Trophoblast cell (in vitro differentiated cells and primary cell): Measurements from ENCODE around the gene MMP17.
"Not testable (repeated sequence)": the region's sequence is repeated elsewhere in the genome, so short reads cannot be mapped to it uniquely, and the experiment has no call there.

Experiments used
- DNase-seq, 2 donors: peaks; one replicate each; pipeline ENCODE4 v3.0.0-alpha.2; 2016
- H2AFZ ChIP-seq: 2 replicates; pipeline ENCODE4 v1.6.1; 2013; ENCODE audit warnings: low read length, moderate library complexity, mild to moderate bottlenecking; ENCODE audit not compliant: insufficient read depth, poor library complexity
- H2AK5ac ChIP-seq: 2 replicates; pipeline ENCODE4 v1.6.1; 2013; ENCODE audit warnings: mild to moderate bottlenecking, low read length
- H2BK120ac ChIP-seq: 2 replicates; pipeline ENCODE4 v1.6.1; 2013; ENCODE audit warnings: low read length, mild to moderate bottlenecking, moderate library complexity; ENCODE audit not compliant: insufficient read depth, poor library complexity
- H2BK12ac ChIP-seq: 2 replicates; pipeline ENCODE4 v1.6.1; 2013; ENCODE audit warnings: mild to moderate bottlenecking, low read length, moderate library complexity
- H2BK5ac ChIP-seq: 2 replicates; pipeline ENCODE4 v1.6.1; 2013; ENCODE audit warnings: low read length, low read depth, moderate library complexity, mild to moderate bottlenecking; ENCODE audit not compliant: poor library complexity
- H3K14ac ChIP-seq: 2 replicates; pipeline ENCODE4 v1.6.1; 2013; ENCODE audit warnings: mild to moderate bottlenecking, low read length
- H3K18ac ChIP-seq: 2 replicates; pipeline ENCODE4 v1.6.1; 2013; ENCODE audit warnings: mild to moderate bottlenecking, low read length
- H3K23ac ChIP-seq: 2 replicates; pipeline ENCODE4 v1.6.1; 2013; ENCODE audit warnings: low read length
- H3K27ac ChIP-seq: 2 replicates; pipeline ENCODE4 v1.5.1; 2013; ENCODE audit warnings: low read depth, mild to moderate bottlenecking, inconsistent platforms, low read length, moderate library complexity
- H3K27me3 ChIP-seq: 2 replicates; pipeline ENCODE4 v1.6.1; 2013; ENCODE audit warnings: inconsistent platforms, mild to moderate bottlenecking, low read length, moderate library complexity; ENCODE audit not compliant: insufficient read depth
- H3K36me3 ChIP-seq, 2 experiments: 1 replicate in 1 of 2; 2 replicates in 1 of 2; pipeline ENCODE4 v1.6.1; 2013; ENCODE audit warnings: low read length in 2 of 2, mild to moderate bottlenecking in 2 of 2, moderate library complexity in 1 of 2; ENCODE audit not compliant: insufficient read depth in 2 of 2, control insufficient read depth in 1 of 2
- H3K4ac ChIP-seq: 2 replicates; pipeline ENCODE4 v1.6.1; 2013; ENCODE audit warnings: low read depth, mild to moderate bottlenecking, low read length, moderate library complexity
- H3K4me1 ChIP-seq, 2 experiments: 1 replicate in 1 of 2; 2 replicates in 1 of 2; pipeline ENCODE4 v1.6.1; 2013; ENCODE audit warnings: low read length in 2 of 2, mild to moderate bottlenecking in 2 of 2, moderate library complexity in 1 of 2; ENCODE audit not compliant: insufficient read depth in 2 of 2, control insufficient read depth in 1 of 2
- H3K4me2 ChIP-seq: 2 replicates; pipeline ENCODE4 v1.6.1; 2013; ENCODE audit warnings: inconsistent platforms, mild to moderate bottlenecking, low read length, moderate library complexity
- H3K4me3 ChIP-seq: 2 replicates; pipeline ENCODE4 v1.5.1; 2013; ENCODE audit warnings: mild to moderate bottlenecking, low read depth, low read length, inconsistent platforms
- H3K79me1 ChIP-seq: one replicate; pipeline ENCODE4 v1.6.1; 2013; ENCODE audit warnings: low read length
- H3K79me2 ChIP-seq: 2 replicates; pipeline ENCODE4 v1.6.1; 2013; ENCODE audit warnings: low read length, mild to moderate bottlenecking; ENCODE audit not compliant: control insufficient read depth, insufficient read depth, poor library complexity
- H3K9ac ChIP-seq: 2 replicates; pipeline ENCODE4 v1.6.1; 2013; ENCODE audit warnings: mild to moderate bottlenecking, low read length
- H3K9me3 ChIP-seq: 2 replicates; pipeline ENCODE4 v1.6.1; 2013; ENCODE audit warnings: low read depth, mild to moderate bottlenecking, control low read depth, inconsistent platforms, low read length; ENCODE audit not compliant: insufficient read depth
- H4K12ac ChIP-seq: 2 replicates; pipeline ENCODE4 v1.6.1; 2013; ENCODE audit warnings: low read depth, mild to moderate bottlenecking, low read length, moderate library complexity
- H4K8ac ChIP-seq: 2 replicates; pipeline ENCODE4 v1.6.1; 2013; ENCODE audit warnings: low read depth, mild to moderate bottlenecking, low read length, moderate library complexity
- H4K91ac ChIP-seq: one replicate; pipeline ENCODE4 v1.6.1; 2013; ENCODE audit warnings: low read depth, mild to moderate bottlenecking, low read length, moderate library complexity
- WGBS: extraction: QIAGEN DNeasy Blood & Tissue Kit; methylation state at CpG from one replicate; pipeline ENCODE4 v1.1.7; 2013; ENCODE audit warnings: missing lambda C conversion rate; ENCODE audit not compliant: insufficient read length, insufficient coverage; ENCODE audit errors: extremely low coverage; 5-methylcytosine and 5-hydroxymethylcytosine counted together

MMP17 gene

GRCh38 chr12:131882804-131883520, 54.8 kb downstream of the MMP17 start:
- Histone ChIP-seq H3K14ac (peak overlapping the region; percentile 93), H3K27me3 (no peaks in the 10 kb centered on the region), H3K79me2 (peaks cover 2% of the 10 kb centered on the region), H2BK12ac (peak overlapping the region; percentile 78), H2AK5ac (peak overlapping the region; percentile 85), H3K27ac (peak overlapping the region; percentile 61), H3K4me1 (peaks cover 10 to 14% of the 10 kb centered on the region in 2 experiments), H2AFZ (peak overlapping the region; percentile 54), H3K4ac (peak overlapping the region; percentile 54), H3K23ac (no peak overlapping the region), H3K36me3 (no peaks in the 10 kb centered on the region), H3K4me3 (no peak overlapping the region), H3K79me1 (peaks cover 5% of the 10 kb centered on the region), H2BK5ac (peak overlapping the region; percentile 47), H3K9ac (no peak overlapping the region), H2BK120ac (peak overlapping the region; percentile 85), H3K18ac (peak overlapping the region; percentile 8), H4K8ac (peak overlapping the region; percentile 66), H4K91ac (peak overlapping the region; percentile 86), H3K9me3 (peaks cover 4% of the 10 kb centered on the region), H4K12ac (peak overlapping the region; percentile 61), H3K4me2 (no peak overlapping the region)
- no CpG with 5 or more reads among the region's 16 CpGs for WGBS
- DNase-seq: peak in 1 of 2 donors; percentile 31

GRCh38 chr12:131883521-131883900, 55.3 kb downstream of the MMP17 start:
- Histone ChIP-seq H3K79me1 (peaks cover 5% of the 10 kb centered on the region), H3K4me3 (no peak overlapping the region), H3K9ac (no peak overlapping the region), H4K12ac (peak overlapping the region; percentile 61), H3K18ac (no peak overlapping the region), H3K36me3 (no peaks in the 10 kb centered on the region), H2AK5ac (peak overlapping the region; percentile 85), H2AFZ (peak overlapping the region; percentile 54), H2BK12ac (peak overlapping the region; percentile 78), H3K4me2 (no peak overlapping the region), H3K4me1 (peaks cover 6 to 12% of the 10 kb centered on the region in 2 experiments), H2BK5ac (peak overlapping the region; percentile 47), H3K27ac (peak overlapping the region; percentile 61), H4K8ac (peak overlapping the region; percentile 66), H4K91ac (peak overlapping the region; percentile 86), H2BK120ac (peak overlapping the region; percentile 85), H3K9me3 (peaks cover 4% of the 10 kb centered on the region), H3K14ac (peak overlapping the region; percentile 93), H3K27me3 (no peaks in the 10 kb centered on the region), H3K23ac (no peak overlapping the region), H3K79me2 (peaks cover 2% of the 10 kb centered on the region), H3K4ac (peak overlapping the region; percentile 54)
- DNase-seq: peak in 1 of 2 donors; percentile 37
- WGBS: no CpG with 5 or more reads among the region's 4 CpGs

- not testable (repeated sequence) for H3K18ac ChIP-seq, H2AFZ ChIP-seq, H3K79me1 ChIP-seq, H4K8ac ChIP-seq, H3K9ac ChIP-seq, H3K4me2 ChIP-seq, H2BK5ac ChIP-seq, H3K9me3 ChIP-seq, H4K12ac ChIP-seq, H3K4ac ChIP-seq, H3K27me3 ChIP-seq, H2AK5ac ChIP-seq, H4K91ac ChIP-seq, H2BK12ac ChIP-seq, H2BK120ac ChIP-seq, DNase-seq, H3K36me3 ChIP-seq, H3K27ac ChIP-seq, H3K14ac ChIP-seq, H3K79me2 ChIP-seq, H3K23ac ChIP-seq, H3K4me3 ChIP-seq
- no CpG with 5 or more reads among the region's 8 CpGs for WGBS
- H3K4me1 ChIP-seq: peaks cover 11 to 12% of the 10 kb centered on the region in 2 experiments
Measured at GRCh38 chr12:131885076-131885475, 56.9 kb downstream of the MMP17 start.

DNA sequence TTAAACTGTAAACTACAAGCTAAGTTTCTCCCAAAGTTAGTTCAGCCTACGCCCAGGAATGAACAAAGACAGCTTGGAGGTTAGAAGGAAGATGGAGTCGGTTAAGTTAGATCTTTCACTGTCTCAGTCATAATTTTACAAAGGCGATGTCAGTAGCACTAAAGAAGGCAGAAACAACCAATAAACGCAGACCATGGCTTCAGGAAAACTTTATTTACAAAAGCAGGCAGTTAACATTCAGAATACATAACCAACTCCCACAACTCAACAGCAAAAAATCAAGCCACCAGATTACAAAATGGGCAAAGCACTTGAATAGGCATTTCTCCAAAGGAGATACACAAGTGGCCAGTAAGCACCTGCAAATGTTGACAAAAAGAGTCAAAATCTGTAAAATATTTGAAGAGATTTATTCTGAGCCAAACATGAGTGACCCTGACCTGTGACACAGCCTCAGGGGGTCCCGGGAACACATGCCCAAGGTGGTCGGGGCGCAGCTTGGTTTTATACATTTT, 57.4 kb downstream of the MMP17 start:
- Histone ChIP-seq H3K27me3 (no peaks in the 10 kb centered on the region), H2BK5ac (no peak overlapping the region), H4K91ac (no peak overlapping the region), H4K8ac (no peak overlapping the region), H2AFZ (no peak overlapping the region), H3K18ac (no peak overlapping the region), H2BK12ac (no peak overlapping the region), H3K79me2 (peaks cover 2% of the 10 kb centered on the region), H3K4me1 (peaks cover 11 to 12% of the 10 kb centered on the region in 2 experiments), H3K4ac (no peak overlapping the region), H3K4me3 (no peak overlapping the region), H2AK5ac (no peak overlapping the region), H3K36me3 (no peaks in the 10 kb centered on the region), H2BK120ac (no peak overlapping the region), H3K23ac (no peak overlapping the region), H4K12ac (no peak overlapping the region), H3K4me2 (no peak overlapping the region), H3K9me3 (peaks cover 4% of the 10 kb centered on the region), H3K27ac (no peak overlapping the region), H3K14ac (no peak overlapping the region), H3K9ac (no peak overlapping the region), H3K79me1 (peaks cover 6% of the 10 kb centered on the region)
- no CpG with 5 or more reads among the region's 7 CpGs for WGBS
- DNase-seq: no peak
